Trophoblast cell (in vitro differentiated cells and primary cell): Measurements from ENCODE around the gene RGS16.

Experiments
- DNase-seq, 2 donors: peaks; one replicate each; pipeline ENCODE4 v3.0.0-alpha.2; 2016
- H2AFZ ChIP-seq: 2 replicates; pipeline ENCODE4 v1.6.1; 2013; ENCODE audit warnings: low read length, moderate library complexity, mild to moderate bottlenecking; ENCODE audit not compliant: insufficient read depth, poor library complexity
- H2AK5ac ChIP-seq: 2 replicates; pipeline ENCODE4 v1.6.1; 2013; ENCODE audit warnings: mild to moderate bottlenecking, low read length
- H2BK120ac ChIP-seq: 2 replicates; pipeline ENCODE4 v1.6.1; 2013; ENCODE audit warnings: low read length, mild to moderate bottlenecking, moderate library complexity; ENCODE audit not compliant: insufficient read depth, poor library complexity
- H2BK12ac ChIP-seq: 2 replicates; pipeline ENCODE4 v1.6.1; 2013; ENCODE audit warnings: mild to moderate bottlenecking, low read length, moderate library complexity
- H2BK5ac ChIP-seq: 2 replicates; pipeline ENCODE4 v1.6.1; 2013; ENCODE audit warnings: low read length, low read depth, moderate library complexity, mild to moderate bottlenecking; ENCODE audit not compliant: poor library complexity
- H3K14ac ChIP-seq: 2 replicates; pipeline ENCODE4 v1.6.1; 2013; ENCODE audit warnings: mild to moderate bottlenecking, low read length
- H3K18ac ChIP-seq: 2 replicates; pipeline ENCODE4 v1.6.1; 2013; ENCODE audit warnings: mild to moderate bottlenecking, low read length
- H3K23ac ChIP-seq: 2 replicates; pipeline ENCODE4 v1.6.1; 2013; ENCODE audit warnings: low read length
- H3K27ac ChIP-seq: 2 replicates; pipeline ENCODE4 v1.5.1; 2013; ENCODE audit warnings: low read depth, mild to moderate bottlenecking, inconsistent platforms, low read length, moderate library complexity
- H3K27me3 ChIP-seq: 2 replicates; pipeline ENCODE4 v1.6.1; 2013; ENCODE audit warnings: inconsistent platforms, mild to moderate bottlenecking, low read length, moderate library complexity; ENCODE audit not compliant: insufficient read depth
- H3K36me3 ChIP-seq, 2 experiments: 1 replicate in 1 of 2; 2 replicates in 1 of 2; pipeline ENCODE4 v1.6.1; 2013; ENCODE audit warnings: low read length in 2 of 2, mild to moderate bottlenecking in 2 of 2, moderate library complexity in 1 of 2; ENCODE audit not compliant: insufficient read depth in 2 of 2, control insufficient read depth in 1 of 2
- H3K4ac ChIP-seq: 2 replicates; pipeline ENCODE4 v1.6.1; 2013; ENCODE audit warnings: low read depth, mild to moderate bottlenecking, low read length, moderate library complexity
- H3K4me1 ChIP-seq, 2 experiments: 1 replicate in 1 of 2; 2 replicates in 1 of 2; pipeline ENCODE4 v1.6.1; 2013; ENCODE audit warnings: low read length in 2 of 2, mild to moderate bottlenecking in 2 of 2, moderate library complexity in 1 of 2; ENCODE audit not compliant: insufficient read depth in 2 of 2, control insufficient read depth in 1 of 2
- H3K4me2 ChIP-seq: 2 replicates; pipeline ENCODE4 v1.6.1; 2013; ENCODE audit warnings: inconsistent platforms, mild to moderate bottlenecking, low read length, moderate library complexity
- H3K4me3 ChIP-seq: 2 replicates; pipeline ENCODE4 v1.5.1; 2013; ENCODE audit warnings: mild to moderate bottlenecking, low read depth, low read length, inconsistent platforms
- H3K79me1 ChIP-seq: one replicate; pipeline ENCODE4 v1.6.1; 2013; ENCODE audit warnings: low read length
- H3K79me2 ChIP-seq: 2 replicates; pipeline ENCODE4 v1.6.1; 2013; ENCODE audit warnings: low read length, mild to moderate bottlenecking; ENCODE audit not compliant: control insufficient read depth, insufficient read depth, poor library complexity
- H3K9ac ChIP-seq: 2 replicates; pipeline ENCODE4 v1.6.1; 2013; ENCODE audit warnings: mild to moderate bottlenecking, low read length
- H3K9me3 ChIP-seq: 2 replicates; pipeline ENCODE4 v1.6.1; 2013; ENCODE audit warnings: low read depth, mild to moderate bottlenecking, control low read depth, inconsistent platforms, low read length; ENCODE audit not compliant: insufficient read depth
- H4K12ac ChIP-seq: 2 replicates; pipeline ENCODE4 v1.6.1; 2013; ENCODE audit warnings: low read depth, mild to moderate bottlenecking, low read length, moderate library complexity
- H4K8ac ChIP-seq: 2 replicates; pipeline ENCODE4 v1.6.1; 2013; ENCODE audit warnings: low read depth, mild to moderate bottlenecking, low read length, moderate library complexity
- H4K91ac ChIP-seq: one replicate; pipeline ENCODE4 v1.6.1; 2013; ENCODE audit warnings: low read depth, mild to moderate bottlenecking, low read length, moderate library complexity
- WGBS: extraction: QIAGEN DNeasy Blood & Tissue Kit; methylation state at CpG from one replicate; pipeline ENCODE4 v1.1.7; 2013; ENCODE audit warnings: missing lambda C conversion rate; ENCODE audit not compliant: insufficient read length, insufficient coverage; ENCODE audit errors: extremely low coverage; 5-methylcytosine and 5-hydroxymethylcytosine counted together

The RGS16 gene

DNA sequence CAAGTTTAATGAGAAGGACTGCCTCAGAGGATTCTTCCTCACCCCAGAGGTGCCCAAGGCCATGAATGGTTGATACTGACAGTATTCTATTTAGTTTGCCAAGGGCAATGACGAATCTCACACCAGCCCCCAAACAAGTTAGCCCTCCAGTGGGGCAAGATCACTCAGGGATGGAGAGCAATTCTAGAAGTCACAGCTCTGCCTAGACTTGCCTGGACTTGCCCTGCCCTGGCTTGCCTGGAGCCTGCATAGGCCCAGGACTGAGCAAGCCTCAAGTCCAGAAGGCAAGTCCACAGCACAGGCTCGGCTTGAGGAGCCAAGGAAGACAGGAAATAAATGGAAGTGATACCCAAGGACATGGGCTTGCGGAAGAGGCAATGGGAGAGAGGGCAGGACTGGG, 39.5 kb upstream of the RGS16 start:
- H2BK12ac ChIP-seq = peak overlapping the region; percentile 10
- no peaks in the 10 kb centered on the region for H3K9me3 ChIP-seq
- no peaks in the 10 kb centered on the region for H3K27me3 ChIP-seq
- H3K36me3 ChIP-seq = no peaks in the 10 kb centered on the region
- H2BK120ac ChIP-seq = peak overlapping the region; percentile 59
- DNase-seq = peak in 1 of 2 donors; percentile 10
- H4K12ac ChIP-seq = no peak overlapping the region
- peaks cover 0 to 5% of the 10 kb centered on the region in 2 experiments for H3K4me1 ChIP-seq
- H3K79me1 ChIP-seq = peaks cover 16% of the 10 kb centered on the region
- no peak overlapping the region for H3K4me3 ChIP-seq
- peak overlapping the region; percentile 38 for H4K8ac ChIP-seq
- H3K4ac ChIP-seq = no peak overlapping the region
- no CpG with 5 or more reads among the region's 3 CpGs for WGBS
- H3K27ac ChIP-seq = no peak overlapping the region
- no peak overlapping the region for H3K9ac ChIP-seq
- H2AFZ ChIP-seq = no peak overlapping the region
- no peak overlapping the region for H3K23ac ChIP-seq
- no peak overlapping the region for H2AK5ac ChIP-seq
- H3K18ac ChIP-seq = peak overlapping the region; percentile 20
- H3K79me2 ChIP-seq = no peaks in the 10 kb centered on the region
- peak overlapping the region; percentile 70 for H2BK5ac ChIP-seq
- H3K4me2 ChIP-seq = no peak overlapping the region
- H4K91ac ChIP-seq = peak overlapping the region; percentile 78
- H3K14ac ChIP-seq = peak overlapping the region; percentile 31

GRCh38 chr1:182642461-182642860, 38.3 kb upstream of the RGS16 start:
- Histone ChIP-seq H4K12ac (no peak overlapping the region), H3K4ac (no peak overlapping the region), H3K14ac (peak overlapping the region; percentile 10), H3K79me1 (peaks cover 16% of the 10 kb centered on the region), H4K8ac (no peak overlapping the region), H3K4me2 (no peak overlapping the region), H2BK120ac (no peak overlapping the region), H3K27me3 (no peaks in the 10 kb centered on the region), H3K27ac (no peak overlapping the region), H3K23ac (no peak overlapping the region), H2AK5ac (peak overlapping the region; percentile 74), H2BK5ac (no peak overlapping the region), H3K4me1 (peaks cover 0 to 5% of the 10 kb centered on the region in 2 experiments), H3K9ac (no peak overlapping the region), H3K9me3 (no peaks in the 10 kb centered on the region), H3K79me2 (no peaks in the 10 kb centered on the region), H3K4me3 (no peak overlapping the region), H2BK12ac (peak overlapping the region; percentile 72), H4K91ac (peak overlapping the region; percentile 72), H3K36me3 (no peaks in the 10 kb centered on the region), H3K18ac (no peak overlapping the region), H2AFZ (no peak overlapping the region)
- no peak for DNase-seq
- no CpG with 5 or more reads among the region's 8 CpGs for WGBS

- Histone ChIP-seq H3K4ac (no peak overlapping the region), H3K27me3 (no peaks in the 10 kb centered on the region), H3K79me2 (no peaks in the 10 kb centered on the region), H2BK120ac (no peak overlapping the region), H2BK5ac (no peak overlapping the region), H3K9me3 (no peaks in the 10 kb centered on the region), H3K27ac (no peak overlapping the region), H2AFZ (no peak overlapping the region), H2BK12ac (peak overlapping the region; percentile 7), H2AK5ac (no peak overlapping the region), H3K79me1 (peaks cover 16% of the 10 kb centered on the region), H3K23ac (no peak overlapping the region), H4K12ac (no peak overlapping the region), H3K14ac (no peak overlapping the region), H3K18ac (no peak overlapping the region), H3K36me3 (no peaks in the 10 kb centered on the region), H4K91ac (no peak overlapping the region), H3K9ac (no peak overlapping the region), H4K8ac (no peak overlapping the region), H3K4me2 (no peak overlapping the region), H3K4me1 (peaks cover 0 to 8% of the 10 kb centered on the region in 2 experiments), H3K4me3 (no peak overlapping the region)
- DNase-seq = no peak
- no CpG with 5 or more reads among the region's 5 CpGs for WGBS
Observed at GRCh38 chr1:182641561-182641960, 37.4 kb upstream of the RGS16 start.

DNA sequence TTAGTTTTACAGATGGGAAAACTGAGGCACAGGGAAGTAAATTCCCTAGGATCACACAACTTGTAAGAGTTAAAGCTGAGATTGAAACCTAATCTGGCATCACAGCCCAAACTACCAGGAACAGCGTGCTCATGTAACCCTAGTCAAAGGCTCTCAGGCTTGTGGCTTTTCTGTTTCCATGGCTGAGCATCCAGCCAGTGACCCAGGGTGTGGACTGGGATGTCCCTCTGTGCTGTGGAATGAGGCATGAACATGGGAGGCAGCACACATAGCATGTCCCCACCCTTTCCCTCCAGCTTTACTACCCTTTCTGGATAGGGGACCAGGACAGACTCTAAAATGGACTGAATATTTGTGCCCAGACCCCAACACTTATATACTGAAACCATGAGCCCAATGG, 35.1 kb upstream of the RGS16 start:
- H3K79me2 ChIP-seq = no peaks in the 10 kb centered on the region
- H2BK12ac ChIP-seq = peak overlapping the region; percentile 47
- peak overlapping the region; percentile 44 for H2AK5ac ChIP-seq

More for the DNA sequence above, 35.1 kb upstream of the RGS16 start:
- Histone ChIP-seq H3K14ac (no peak overlapping the region), H3K36me3 (no peaks in the 10 kb centered on the region), H3K4me3 (no peak overlapping the region), H3K18ac (no peak overlapping the region), H3K9me3 (no peaks in the 10 kb centered on the region), H2AFZ (no peak overlapping the region), H3K23ac (no peak overlapping the region), H3K79me1 (peaks cover 23% of the 10 kb centered on the region), H3K27me3 (no peaks in the 10 kb centered on the region), H2BK120ac (no peak overlapping the region), H4K12ac (no peak overlapping the region), H3K4me2 (no peak overlapping the region), H4K91ac (peak overlapping the region; percentile 50), H3K4ac (no peak overlapping the region), H2BK5ac (no peak overlapping the region), H3K9ac (no peak overlapping the region), H4K8ac (no peak overlapping the region), H3K4me1 (peaks cover 4 to 17% of the 10 kb centered on the region in 2 experiments), H3K27ac (no peak overlapping the region)
- no CpG with 5 or more reads among the region's 1 CpG for WGBS
- no peak for DNase-seq
